ENCODE measurements around the gene EVI5L. TPM values are rescaled to one million over a fixed set of nuclear protein-coding genes. Genes with fewer than 3 reads are reported as not detected.

EVI5L gene
- total RNA-seq, result 10 to 100 TPM; 10.1 to 12.0 TPM

GRCh38 chr19:7829561-7830271 lies at the start of gene EVI5L:
Gene EVI5L, plus strand, starts transcription at chr19:7830218. Its CDS starts 16,325 bp downstream, at chr19:7846543.

GRCh38 chr19:7874076-7874896 lies 44.3 kb downstream of the EVI5L start, which contains the start of gene PRR36:
Gene PRR36, minus strand, starts transcription at chr19:7874390. Its CDS starts 701 bp downstream, at chr19:7873689.

GRCh38 chr19:7888145-7888825 lies 58.3 kb downstream of the EVI5L start, which contains the start of gene LRRC8E:
Gene LRRC8E, plus strand, starts transcription at chr19:7888510. Its CDS starts 7,094 bp downstream, at chr19:7895604.

GRCh38 chr19:7903244-7904073 lies 73.4 kb downstream of the EVI5L start, which contains the start of gene MAP2K7:
Gene MAP2K7, plus strand, starts transcription at chr19:7903877. Its CDS starts 68 bp downstream, at chr19:7903945.

Other genes starting within 250 kb of the EVI5L start
- gene CAMSAP3, start 234.4 kb upstream of the EVI5L start, total RNA-seq, result 1 to 10 TPM in 1 of 2 experiments, under 1 TPM in 1; 0.86 to 1.7 TPM
- 10 to 100 TPM; 44.5 to 47.4 TPM for gene XAB2, start 200.7 kb upstream of the EVI5L start, total RNA-seq
- gene PET100, start 200.4 kb upstream of the EVI5L start, total RNA-seq, result 100 to 1,000 TPM; 128 to 140 TPM
- gene PCP2, start 196.5 kb upstream of the EVI5L start, total RNA-seq, result 1 to 10 TPM; 2.9 to 3.0 TPM
- gene STXBP2, start 193.1 kb upstream of the EVI5L start, total RNA-seq, result 100 to 1,000 TPM; 161 to 167 TPM
- under 1 TPM in 1 of 2 experiments, not detected in 1; 0.88 TPM for gene RETN, start 161.2 kb upstream of the EVI5L start, total RNA-seq
- not detected for gene MCEMP1, start 153.1 kb upstream of the EVI5L start, total RNA-seq
- 10 to 100 TPM; 87.8 to 89.7 TPM for gene TRAPPC5, start 149.4 kb upstream of the EVI5L start, total RNA-seq
- gene FCER2, start 128.1 kb upstream of the EVI5L start, total RNA-seq, result not detected
- not detected for gene CLEC4G, start 98.1 kb upstream of the EVI5L start, total RNA-seq
- not detected for gene CD209, start 82.7 kb upstream of the EVI5L start, total RNA-seq
- gene CLEC4M, start 67.0 kb upstream of the EVI5L start, total RNA-seq, result not detected
- under 1 TPM; 0.22 to 0.33 TPM for gene PRR36, start 44.2 kb downstream of the EVI5L start, total RNA-seq
- gene LRRC8E, start 58.3 kb downstream of the EVI5L start, total RNA-seq, result not detected
- 10 to 100 TPM; 48.0 to 50.1 TPM for gene MAP2K7, start 73.7 kb downstream of the EVI5L start, total RNA-seq
- 1 to 10 TPM; 1.4 to 2.1 TPM for gene TGFBR3L, start 84.6 kb downstream of the EVI5L start, total RNA-seq
- gene SNAPC2, start 90.1 kb downstream of the EVI5L start, total RNA-seq, result 10 to 100 TPM; 17.4 to 23.8 TPM
- gene CTXN1, start 95.9 kb downstream of the EVI5L start, total RNA-seq, result not detected
- 10 to 100 TPM; 46.9 to 48.3 TPM for gene TIMM44, start 113.4 kb downstream of the EVI5L start, total RNA-seq
- 10 to 100 TPM; 78.4 to 85.2 TPM for gene ELAVL1, start 175.4 kb downstream of the EVI5L start, total RNA-seq
- 1 to 10 TPM; 4.5 to 6.0 TPM for gene CCL25, start 222.5 kb downstream of the EVI5L start, total RNA-seq